GM21360 (cell line): ENCODE results near the gene SLC25A21.
"Not testable (repeated sequence)": the region's sequence is repeated elsewhere in the genome, so short reads cannot be mapped to it uniquely, and the experiment has no call there.

Experiments
- ATAC-seq: cut with Tn5 transposase; IDR thresholded peaks from one replicate; pipeline ENCODE4 v1.9.1; 2021; ENCODE audit warnings: mild to moderate bottlenecking, moderate library complexity; ENCODE audit not compliant: unreplicated experiment

Gene SLC25A21

DNA sequence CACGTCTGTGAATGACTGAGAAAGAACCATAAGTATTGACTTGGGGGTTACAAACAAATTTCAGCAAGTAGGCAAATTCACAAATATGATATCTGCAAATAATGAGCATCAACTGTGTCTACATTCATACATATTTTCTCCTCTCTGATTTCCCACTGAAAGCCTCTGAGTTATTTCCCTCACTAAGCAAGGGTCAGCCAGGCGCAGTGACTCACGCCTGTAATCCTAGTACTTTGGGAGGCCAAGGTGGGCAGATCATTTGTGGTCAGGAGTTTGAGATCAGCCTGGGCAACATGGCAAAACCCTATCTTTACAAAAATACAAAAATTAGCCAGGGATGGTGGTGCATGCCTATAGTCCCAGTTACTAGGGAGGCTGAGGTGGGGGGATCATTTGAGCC is 80.8 kb downstream of the SLC25A21 start:
- no peak for ATAC-seq

DNA sequence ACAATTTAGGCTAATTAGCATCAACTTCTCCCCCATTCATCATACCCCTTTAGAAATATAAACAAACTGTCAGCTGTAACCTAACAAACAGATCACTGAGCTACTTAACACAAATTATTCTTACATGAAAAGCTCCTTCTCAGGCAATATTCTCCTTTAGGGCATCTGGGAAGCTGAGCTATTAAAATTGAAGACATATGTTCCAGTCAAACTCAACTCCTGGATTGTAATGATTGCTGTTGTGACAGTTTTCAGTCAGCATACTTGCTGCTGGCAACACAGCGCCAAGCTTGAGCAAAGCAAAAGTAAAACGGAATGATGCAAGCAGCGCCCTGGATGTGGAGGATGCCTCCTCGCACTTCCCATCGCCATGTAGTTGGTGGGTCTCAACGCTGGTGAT is 82.4 kb downstream of the SLC25A21 start:
- ATAC-seq = no peak

DNA sequence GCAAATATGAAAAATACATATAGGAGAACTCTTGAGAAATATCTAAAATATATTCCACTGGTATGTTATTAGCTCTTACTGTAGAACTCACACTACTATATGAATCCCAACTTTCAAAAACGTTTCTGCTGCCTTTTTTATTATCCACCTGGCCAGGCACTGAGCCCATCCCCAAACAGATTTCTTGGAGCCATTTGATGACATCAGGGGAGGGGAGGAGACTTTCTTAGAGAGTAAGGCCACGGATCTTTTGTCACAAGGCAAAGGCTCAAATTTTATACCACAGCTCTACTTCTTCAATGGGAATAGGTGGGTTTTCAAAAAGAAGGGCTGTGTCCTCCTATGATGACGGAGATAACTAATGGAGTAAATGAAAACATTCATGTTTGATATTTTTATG is 83.0 kb downstream of the SLC25A21 start:
- ATAC-seq = no peak

DNA sequence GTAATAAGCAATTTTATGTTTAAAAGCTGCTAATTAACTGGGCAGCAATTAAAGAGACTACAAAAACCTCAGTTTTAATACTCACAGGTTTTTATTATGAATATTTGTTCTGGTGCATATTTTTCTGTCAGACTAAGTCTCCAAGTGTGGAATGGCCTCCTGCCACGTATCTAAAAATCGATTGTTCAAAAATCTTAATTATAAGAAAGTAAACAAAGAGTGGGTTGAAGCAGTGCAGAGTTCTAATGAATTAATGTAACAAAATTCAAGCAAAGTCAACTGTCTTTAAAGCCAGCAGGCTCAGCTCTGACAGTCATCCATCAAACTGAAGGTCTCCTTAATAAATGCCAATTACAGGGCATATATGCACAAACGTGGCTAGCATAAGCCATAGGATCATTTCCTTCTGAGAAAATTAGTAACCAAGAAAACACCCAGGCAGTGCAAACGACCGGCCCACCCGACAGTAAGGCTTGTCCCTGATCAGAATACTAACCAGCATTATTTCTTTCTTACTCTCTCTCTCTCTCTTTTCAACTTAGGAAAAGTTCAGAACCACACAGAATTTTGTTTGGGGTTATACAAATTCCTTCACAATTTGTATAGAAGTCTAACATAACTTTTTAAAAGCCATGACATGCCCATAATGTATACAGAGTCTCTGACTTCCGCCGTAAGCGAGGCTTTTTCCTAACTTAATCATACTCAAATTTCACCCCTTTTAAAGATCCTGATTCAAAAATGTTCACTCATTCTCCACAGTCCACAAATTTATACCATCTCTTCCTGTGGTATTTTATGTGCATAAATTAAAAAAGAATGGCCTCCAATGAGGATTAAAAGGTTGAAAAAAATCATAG is 83.8 kb downstream of the SLC25A21 start:
- ATAC-seq = no peak

DNA sequence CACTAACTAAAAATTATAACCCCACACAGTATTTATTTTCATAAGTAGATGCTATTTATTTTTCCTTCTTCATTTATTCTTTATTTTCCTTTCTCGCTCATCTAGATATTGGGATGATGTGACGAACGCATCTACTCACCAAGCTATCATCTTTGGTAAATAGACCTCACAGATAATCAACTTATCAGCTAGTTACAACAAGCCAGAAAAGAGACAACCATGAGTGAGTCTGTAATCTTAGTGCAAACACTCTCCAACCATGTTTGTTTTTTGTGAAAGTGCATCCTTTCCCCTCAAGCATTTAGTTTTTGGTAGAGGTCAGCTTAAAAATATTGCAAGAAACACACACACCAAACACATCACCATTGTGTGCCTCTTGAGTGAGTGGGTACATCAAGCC is 84.9 kb downstream of the SLC25A21 start:
- no peak for ATAC-seq

DNA sequence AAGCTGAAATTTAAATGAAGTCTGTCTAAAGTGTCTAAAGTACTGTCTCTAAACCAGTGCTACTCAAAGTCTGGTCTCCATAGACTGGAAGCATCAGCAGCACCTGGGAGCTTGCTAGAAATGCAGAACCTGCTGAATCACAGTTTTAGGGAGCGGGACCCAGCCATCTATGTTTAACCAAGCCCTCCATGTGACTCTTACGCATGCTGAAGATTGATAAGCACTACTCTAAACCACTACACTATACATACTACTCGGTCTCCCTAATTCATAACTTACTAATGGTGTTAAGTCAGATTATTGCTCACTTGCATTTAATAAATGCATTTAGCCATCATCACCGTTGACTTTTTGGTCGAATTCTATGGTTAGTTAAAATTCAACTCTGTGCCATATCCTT is 88.8 kb downstream of the SLC25A21 start:
- ATAC-seq = no peak

DNA sequence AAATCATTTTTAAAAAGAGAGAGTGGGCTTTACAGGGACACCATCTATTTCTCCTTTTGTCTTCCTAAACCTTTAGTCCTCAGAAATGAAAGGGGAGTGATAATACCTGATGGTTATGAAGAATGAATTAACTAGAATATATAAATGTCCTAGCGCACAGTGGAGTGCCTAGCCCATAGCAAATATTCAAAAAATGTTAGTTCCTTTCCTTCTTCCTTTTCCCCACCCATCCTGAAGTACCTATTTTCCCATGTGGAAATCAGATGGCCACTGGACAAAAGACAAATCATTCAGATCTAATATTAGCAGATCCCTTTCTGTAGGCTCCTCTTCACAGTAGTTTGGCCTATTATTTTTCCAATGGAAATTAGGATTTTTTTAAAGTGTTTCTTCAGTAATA is 90.0 kb downstream of the SLC25A21 start:
- no peak for ATAC-seq

DNA sequence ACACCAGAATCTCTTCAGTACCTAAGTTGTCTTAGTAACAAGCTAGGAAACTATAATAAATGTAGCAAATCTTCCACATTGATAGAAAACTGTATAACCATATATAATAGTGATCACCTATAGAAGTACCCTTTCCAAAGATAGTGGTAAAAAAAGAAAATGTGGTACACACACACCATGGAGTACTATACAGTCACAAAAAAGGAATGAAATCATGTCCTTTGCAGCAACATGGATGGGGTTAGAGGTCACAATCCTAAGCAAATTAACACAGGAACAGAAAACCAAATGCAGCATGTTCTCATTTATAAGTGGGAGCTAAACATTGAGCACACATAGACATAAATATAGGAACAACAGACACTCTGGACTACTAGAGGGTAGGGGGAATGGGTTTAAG is 90.5 kb downstream of the SLC25A21 start:
- no peak for ATAC-seq

DNA sequence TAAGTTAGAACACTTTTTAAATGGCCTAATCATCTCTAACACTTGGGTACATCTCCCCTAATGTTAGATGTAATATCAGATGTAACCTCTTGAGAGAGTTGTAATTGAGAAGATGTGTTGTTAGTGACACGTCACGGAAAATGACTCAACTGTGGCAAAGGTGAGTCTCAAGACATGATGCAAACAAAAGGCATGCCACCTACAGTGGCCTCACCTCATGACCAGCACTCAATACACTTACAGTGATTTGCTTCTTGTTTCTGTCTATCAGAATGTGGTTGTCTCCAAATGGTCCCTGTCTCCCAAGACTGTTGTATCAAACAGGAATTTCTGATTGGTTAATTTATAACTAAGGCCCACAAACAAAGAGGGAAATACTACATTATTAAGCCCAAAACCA is 91.2 kb downstream of the SLC25A21 start:
- no peak for ATAC-seq

DNA sequence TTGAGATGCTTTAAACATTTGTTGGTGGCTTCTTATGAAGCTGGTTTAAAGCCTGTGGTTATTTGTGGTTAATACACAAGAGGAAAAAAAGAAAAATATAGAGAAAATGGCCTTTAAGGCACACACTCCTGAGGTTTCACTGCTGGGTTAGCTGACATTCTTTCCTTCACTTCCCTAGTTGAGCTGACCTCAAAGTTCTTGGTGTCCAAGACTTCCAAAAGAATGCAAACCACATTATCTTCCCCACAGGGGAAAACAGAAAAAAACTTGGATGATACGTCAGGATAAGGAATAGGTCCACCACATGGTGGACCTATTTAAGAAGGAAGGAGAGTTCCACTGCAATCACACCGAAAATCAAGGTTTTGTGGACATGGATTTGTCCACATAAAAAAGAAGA is 94.3 kb downstream of the SLC25A21 start:
- no peak for ATAC-seq

DNA sequence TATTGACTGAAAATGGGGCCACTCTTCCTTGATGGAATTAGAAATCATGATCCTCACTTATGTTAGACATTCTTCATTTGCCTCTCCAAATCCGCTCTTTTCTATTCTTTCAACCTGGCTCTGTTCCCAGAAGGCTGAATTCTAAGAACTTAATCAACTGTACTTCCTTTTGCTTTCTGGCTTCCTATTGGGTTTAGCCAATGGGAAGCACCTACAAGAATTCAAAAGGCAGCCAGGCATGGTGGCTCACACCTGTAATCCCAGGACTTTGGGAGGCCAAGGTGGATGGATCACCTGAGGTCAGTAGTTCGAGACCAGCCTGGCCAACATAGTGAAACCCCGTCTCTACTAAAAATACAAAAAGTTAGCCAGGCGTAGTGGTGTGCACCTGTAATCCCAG is 98.1 kb downstream of the SLC25A21 start:
- not testable (repeated sequence) for ATAC-seq

DNA sequence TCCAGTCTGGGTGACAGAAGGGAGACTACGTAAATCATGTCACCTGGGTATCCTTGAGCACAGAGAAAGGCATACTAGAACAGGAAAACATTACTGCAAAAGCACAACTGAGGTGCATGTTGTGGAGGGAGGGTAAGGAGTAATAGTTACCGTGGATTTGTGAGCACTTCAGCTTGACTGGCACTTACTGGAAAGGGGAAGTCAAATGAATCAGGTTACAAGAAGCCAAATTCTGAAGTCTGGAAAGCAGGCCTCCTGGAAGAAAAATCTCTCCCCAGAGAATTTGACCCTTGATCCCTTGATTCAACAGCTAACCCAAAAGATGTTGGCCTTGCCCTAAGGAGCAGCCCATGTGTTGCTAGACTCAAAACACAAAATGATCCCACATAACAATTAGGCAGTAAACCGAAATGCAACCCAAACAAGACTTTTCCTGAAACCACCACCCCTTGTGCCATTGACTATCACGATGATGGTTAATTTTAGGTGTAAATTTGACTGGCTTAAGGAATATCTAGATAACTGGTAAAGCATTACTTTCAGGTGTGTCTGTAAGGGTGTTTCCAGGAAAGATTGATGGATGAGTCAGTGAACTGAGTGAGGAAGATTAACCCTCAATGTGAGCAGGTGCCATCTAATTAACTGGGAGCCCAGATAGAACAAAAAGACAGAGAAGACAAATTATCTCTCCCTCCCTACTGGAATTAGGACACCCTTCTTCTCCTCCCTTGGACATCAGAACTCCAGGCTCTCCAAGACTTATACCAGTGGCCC is 108.8 kb downstream of the SLC25A21 start:
- ATAC-seq = no peak

DNA sequence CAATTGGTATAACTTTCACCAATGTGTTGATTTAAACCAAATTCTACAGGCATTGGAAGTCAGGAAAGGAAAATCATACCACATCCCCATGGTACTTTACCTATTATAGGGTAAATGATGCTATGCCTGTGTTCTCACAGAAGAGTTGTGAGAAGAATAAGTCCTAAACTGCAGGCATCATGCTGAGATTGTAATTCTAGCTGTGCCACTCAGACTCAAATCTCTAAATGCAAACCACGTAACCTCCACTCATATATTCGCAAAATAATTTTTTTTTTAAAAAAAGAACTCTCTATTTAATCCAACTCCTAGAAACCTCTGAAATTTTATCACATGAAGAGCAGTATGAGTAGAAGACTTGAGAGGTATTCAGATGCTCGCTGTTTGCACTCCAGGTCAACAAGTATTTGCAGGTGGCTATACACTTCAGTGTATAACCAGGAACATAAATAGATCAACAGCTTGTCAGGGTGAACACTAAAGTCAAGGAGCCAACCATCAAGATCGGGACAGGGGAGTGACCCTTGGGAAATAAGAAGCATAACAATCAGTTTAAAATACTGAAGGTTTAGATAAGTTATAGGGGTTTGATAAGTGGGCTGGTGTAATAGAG is 110.1 kb downstream of the SLC25A21 start:
- no peak for ATAC-seq

DNA sequence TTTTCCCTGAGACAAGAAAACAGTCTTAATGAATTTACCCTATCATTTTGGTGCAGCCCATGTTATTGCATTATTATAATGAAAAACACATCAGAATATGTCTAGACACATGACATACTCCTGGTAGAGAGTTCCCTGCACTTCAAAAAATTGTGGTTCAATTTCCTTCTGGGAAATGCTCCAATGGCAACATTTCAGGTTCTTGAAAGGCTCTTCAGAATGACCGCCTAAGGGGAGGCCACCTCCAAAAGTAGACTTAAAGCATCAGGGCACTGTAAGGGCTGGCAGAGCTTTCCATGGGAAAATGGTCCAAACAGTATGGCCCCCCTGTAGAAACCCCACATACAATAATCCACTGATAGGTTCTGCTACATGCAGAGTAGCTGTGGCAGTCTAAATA is 110.7 kb downstream of the SLC25A21 start:
- ATAC-seq = no peak

DNA sequence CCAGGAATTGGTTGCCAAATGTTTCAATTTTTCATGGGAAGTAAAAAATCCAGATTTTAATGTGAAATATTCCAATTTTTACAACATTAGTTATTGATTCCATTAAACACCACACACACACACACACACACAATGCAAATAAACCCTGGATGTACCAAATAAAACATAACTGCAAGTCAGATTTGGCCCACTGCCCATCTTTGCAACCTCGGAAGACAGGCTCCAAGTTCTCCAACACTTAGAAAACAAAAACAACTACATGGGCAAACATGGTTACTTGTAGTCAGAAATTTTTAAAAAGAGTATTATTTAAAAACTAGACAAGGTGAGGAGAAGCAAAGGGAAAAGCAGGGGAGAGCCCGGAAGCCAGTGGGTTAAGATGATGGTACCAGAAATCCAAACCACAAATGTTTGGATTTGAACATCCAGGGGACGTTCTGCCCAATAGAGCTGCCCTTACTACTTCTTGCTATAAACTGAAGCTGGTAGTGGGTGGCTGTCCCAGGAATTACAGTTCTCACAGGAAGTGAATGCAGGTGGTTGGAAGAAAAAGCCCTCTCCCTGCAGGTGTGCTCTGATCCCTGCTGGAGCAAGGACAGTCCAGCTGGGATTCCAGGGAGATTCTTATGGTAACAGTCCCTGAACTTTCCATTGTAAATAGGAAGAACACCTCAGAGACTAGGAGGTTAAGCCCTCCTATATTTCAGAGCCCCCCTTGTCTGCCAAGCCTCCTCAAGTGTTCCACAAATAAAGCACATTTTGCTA is 111.7 kb downstream of the SLC25A21 start:
- no peak for ATAC-seq

DNA sequence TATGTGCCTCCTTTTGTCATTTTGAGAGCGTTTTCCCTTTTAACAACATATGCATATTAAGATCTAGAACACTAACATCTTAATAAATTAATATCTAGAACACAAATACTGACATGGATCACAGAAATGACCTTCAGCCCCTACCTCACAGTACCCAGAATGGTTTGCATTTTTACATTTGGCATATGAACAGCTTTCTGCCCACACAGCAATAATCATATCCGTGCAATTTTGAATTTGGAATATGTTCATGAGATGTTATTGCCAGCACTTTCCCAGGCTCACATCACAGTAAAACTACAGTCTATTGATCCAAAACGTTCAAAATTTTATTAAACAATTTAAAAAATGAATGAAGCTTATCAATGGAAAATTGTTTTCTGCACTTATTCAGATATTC is 114.6 kb downstream of the SLC25A21 start:
- ATAC-seq = no peak

DNA sequence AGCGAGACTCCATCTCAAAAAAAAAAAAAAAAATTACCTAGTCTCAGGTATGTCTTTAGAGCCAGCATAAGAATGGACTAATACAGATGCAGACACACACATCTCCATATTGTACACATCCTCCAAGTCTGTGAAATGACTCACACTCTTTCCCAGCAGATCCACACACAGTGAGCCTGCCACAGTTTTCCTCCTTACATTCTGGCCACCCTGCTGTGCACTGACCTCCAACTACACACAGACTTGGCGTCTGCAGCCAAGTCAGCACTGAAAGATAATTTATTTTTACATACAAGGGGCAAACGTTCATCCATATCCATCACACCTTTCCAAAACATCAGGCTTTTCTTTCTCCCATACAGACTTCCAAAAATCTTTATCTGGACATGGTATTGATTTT is 115.9 kb downstream of the SLC25A21 start:
- no peak for ATAC-seq

DNA sequence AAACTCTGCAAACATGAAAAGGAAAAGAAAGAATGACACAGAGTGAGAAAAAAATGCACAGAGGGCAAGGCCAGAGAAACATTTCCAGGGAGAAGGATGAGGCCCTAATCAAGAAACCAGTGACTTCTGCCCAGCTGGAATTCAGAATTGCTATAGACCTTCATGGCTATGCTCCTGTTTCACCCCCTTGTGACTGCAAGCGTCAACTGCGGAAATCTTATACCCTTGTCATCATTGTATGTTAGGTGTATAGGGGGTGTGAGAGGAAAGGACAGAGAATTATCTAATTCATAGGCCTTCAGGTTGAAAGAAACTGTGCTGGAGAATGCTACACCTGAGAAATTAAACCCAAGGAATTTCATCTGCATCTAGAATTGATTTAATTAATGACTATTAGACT is 117.5 kb downstream of the SLC25A21 start:
- no peak for ATAC-seq

DNA sequence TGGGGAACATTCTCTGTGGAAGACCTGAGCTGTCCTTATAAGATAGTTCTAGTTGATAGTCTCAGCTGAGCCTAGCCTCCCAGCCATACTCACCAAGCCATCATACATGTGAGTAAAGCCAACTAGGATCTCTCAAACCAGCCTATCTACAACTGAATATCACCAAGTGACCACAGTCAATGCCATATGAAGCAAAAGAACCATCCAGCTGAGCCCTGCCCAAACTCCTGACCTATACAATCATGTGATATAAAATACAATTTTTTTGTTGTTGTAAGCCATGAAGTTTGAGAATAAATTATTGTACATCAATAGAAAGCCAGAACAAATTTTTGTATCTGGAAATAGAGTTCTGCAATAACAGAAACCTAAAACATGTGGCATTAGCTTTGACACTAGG is 118.3 kb downstream of the SLC25A21 start:
- ATAC-seq = no peak

DNA sequence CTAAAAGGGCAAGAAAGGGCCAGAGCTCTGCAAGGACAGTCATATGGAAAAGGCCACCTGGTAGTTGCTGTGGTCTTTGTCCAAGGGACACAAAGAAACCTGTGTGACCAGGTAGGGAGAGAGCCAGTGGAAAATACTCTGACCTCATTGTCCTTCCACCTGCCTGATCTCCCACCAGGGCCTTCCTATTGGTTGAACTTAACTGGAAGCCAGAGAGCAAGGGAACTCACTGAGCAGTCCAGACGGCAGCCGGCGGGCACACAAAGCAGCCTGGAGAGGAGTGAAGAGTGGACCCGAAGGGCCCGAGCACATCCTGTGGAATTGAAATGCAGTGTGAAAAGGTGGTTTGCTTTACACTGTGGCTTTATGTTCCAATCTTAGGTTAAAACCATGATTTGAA is 120.7 kb downstream of the SLC25A21 start:
- no peak for ATAC-seq

DNA sequence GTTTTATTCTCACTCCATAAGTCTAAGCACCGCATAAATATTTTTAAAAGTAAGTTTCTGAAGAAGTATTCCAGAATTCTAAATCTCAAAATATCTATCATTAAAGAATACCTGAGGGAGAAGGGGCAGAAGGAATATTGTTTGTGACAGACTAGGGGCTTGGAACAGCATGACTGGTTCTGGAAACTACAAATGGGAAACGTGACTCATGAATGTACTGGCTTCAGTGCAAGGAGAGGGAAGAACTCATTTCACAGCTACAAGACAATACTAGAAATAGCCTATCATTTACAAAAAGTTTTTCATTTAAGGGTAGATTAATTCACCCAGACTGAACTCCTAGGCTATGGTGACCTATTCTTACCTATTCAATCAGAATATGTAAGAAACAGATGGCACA is 121.3 kb downstream of the SLC25A21 start:
- no peak for ATAC-seq
